Measurements from ENCODE around the gene ADAMTS20.
"Not testable (repeated sequence)": the region's sequence is repeated elsewhere in the genome, so short reads cannot be mapped to it uniquely, and the experiment has no call there.

ADAMTS20 gene

GRCh38 chr12:43361031-43361710, 190.8 kb downstream of the ADAMTS20 start:
- no peak for DNase-seq

- DNase-seq = not testable (repeated sequence)
Measured at GRCh38 chr12:43360001-43360400, 192.0 kb downstream of the ADAMTS20 start.

- no peak for DNase-seq
Measured at GRCh38 chr12:43357141-43357540, 194.9 kb downstream of the ADAMTS20 start.

- DNase-seq = no peak
Measured at GRCh38 chr12:43352001-43352400, 200.0 kb downstream of the ADAMTS20 start.

GRCh38 chr12:43349863-43350262, 202.1 kb downstream of the ADAMTS20 start:
- no peak for DNase-seq

GRCh38 chr12:43348221-43348620, 203.8 kb downstream of the ADAMTS20 start:
- DNase-seq = no peak

GRCh38 chr12:43347026-43347425, 205.0 kb downstream of the ADAMTS20 start:
- no peak for DNase-seq

GRCh38 chr12:43345023-43345422, 207.0 kb downstream of the ADAMTS20 start:
- DNase-seq = no peak

- not testable (repeated sequence) for DNase-seq
Measured at GRCh38 chr12:43341785-43342313, 210.2 kb downstream of the ADAMTS20 start.

GRCh38 chr12:43338848-43339526, 213.0 kb downstream of the ADAMTS20 start:
- DNase-seq = no peak

GRCh38 chr12:43337571-43338444, 214.2 kb downstream of the ADAMTS20 start:
- no peak for DNase-seq

GRCh38 chr12:43336962-43337555, 214.9 kb downstream of the ADAMTS20 start:
- DNase-seq = no peak

GRCh38 chr12:43333644-43334043, 218.4 kb downstream of the ADAMTS20 start:
- DNase-seq = no peak

GRCh38 chr12:43332977-43333640, 218.9 kb downstream of the ADAMTS20 start:
- DNase-seq = no peak

- no peak for DNase-seq
Measured at GRCh38 chr12:43331935-43332334, 220.1 kb downstream of the ADAMTS20 start.

GRCh38 chr12:43329375-43329774, 222.6 kb downstream of the ADAMTS20 start:
- DNase-seq = no peak

- no peak for DNase-seq
Measured at GRCh38 chr12:43325786-43326185, 226.2 kb downstream of the ADAMTS20 start.

GRCh38 chr12:43320281-43320680, 231.7 kb downstream of the ADAMTS20 start:
- DNase-seq = no peak

GRCh38 chr12:43318021-43318420, 234.0 kb downstream of the ADAMTS20 start:
- DNase-seq = no peak

GRCh38 chr12:43317156-43317555, 234.8 kb downstream of the ADAMTS20 start:
- DNase-seq = no peak

- no peak for DNase-seq
Measured at GRCh38 chr12:43316520-43316919, 235.5 kb downstream of the ADAMTS20 start.

GRCh38 chr12:43315961-43316360, 236.0 kb downstream of the ADAMTS20 start:
- DNase-seq = no peak

All from stimulated activated CD4-positive, alpha-beta T cell treated with anti-CD3 and anti-CD28 coated beads, Interleukin-4, amount 100 ng/mL, for 1 hour (primary cell).